HL-60 (cell line): ENCODE results near the gene LCN2.

ENCODE experiments used
- GABPA ChIP-seq: IDR thresholded peaks from 2 replicates; pipeline ENCODE4 v1.6.1; 2012; ENCODE audit warnings: low read depth
- POLR2AphosphoS5 ChIP-seq: IDR thresholded peaks from 2 replicates; pipeline ENCODE4 v1.6.1; 2012; ENCODE audit warnings: low read depth
- TF ChIP-seq, protein P1 (sequence below): IDR thresholded peaks from one replicate; pipeline ENCODE4 v1.5.1; 2011; ENCODE audit warnings: low read length, control low read depth, inconsistent platforms; ENCODE audit not compliant: insufficient read depth

DNA sequence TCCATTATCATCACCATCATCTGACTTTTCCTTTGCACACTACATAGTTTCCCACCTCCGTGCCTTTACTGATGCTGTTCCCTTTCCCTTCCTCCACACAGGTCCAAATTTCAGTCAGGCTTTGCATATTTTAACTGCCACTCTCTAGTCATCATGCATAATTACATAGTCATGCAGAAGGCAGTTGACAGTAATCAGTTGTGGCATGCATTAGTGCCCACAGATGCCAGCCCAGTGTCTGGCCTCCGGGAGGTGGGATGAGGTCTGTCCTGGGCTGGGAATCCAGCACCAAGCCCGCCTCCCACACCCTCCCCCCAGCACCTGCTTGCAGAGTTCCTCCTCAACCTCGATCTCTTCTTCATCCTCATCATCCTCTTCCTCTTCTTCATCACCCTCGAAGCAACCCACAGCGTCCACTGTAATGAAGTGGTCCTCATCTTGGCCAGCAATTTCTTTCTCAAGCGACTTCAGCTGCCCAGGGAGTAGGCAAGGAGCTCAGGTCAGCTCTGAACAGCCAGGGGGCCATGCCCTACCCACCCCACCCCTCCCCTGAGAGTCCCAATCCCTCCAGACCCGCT lies 19.6 kb downstream of the LCN2 start:
- TF ChIP-seq, protein P1, sequence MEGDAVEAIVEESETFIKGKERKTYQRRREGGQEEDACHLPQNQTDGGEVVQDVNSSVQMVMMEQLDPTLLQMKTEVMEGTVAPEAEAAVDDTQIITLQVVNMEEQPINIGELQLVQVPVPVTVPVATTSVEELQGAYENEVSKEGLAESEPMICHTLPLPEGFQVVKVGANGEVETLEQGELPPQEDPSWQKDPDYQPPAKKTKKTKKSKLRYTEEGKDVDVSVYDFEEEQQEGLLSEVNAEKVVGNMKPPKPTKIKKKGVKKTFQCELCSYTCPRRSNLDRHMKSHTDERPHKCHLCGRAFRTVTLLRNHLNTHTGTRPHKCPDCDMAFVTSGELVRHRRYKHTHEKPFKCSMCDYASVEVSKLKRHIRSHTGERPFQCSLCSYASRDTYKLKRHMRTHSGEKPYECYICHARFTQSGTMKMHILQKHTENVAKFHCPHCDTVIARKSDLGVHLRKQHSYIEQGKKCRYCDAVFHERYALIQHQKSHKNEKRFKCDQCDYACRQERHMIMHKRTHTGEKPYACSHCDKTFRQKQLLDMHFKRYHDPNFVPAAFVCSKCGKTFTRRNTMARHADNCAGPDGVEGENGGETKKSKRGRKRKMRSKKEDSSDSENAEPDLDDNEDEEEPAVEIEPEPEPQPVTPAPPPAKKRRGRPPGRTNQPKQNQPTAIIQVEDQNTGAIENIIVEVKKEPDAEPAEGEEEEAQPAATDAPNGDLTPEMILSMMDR = no peak
- no peak for TF ChIP-seq POLR2AphosphoS5
- no peak for TF ChIP-seq GABPA
